H9 (cell line): ENCODE data around the gene IARS1. TPM values are rescaled to one million over a fixed set of nuclear protein-coding genes. Genes with fewer than 3 reads are reported as not detected.

Experiments used
- DNase-seq: peaks from one replicate; pipeline ENCODE4 v3.0.0-alpha.2; 2017
- H2AFZ ChIP-seq: one replicate; pipeline ENCODE4 v1.6.1; 2013; ENCODE audit warnings: mild to moderate bottlenecking, low read length, control low read depth, moderate library complexity
- H2AK5ac ChIP-seq: 2 replicates; pipeline ENCODE4 v1.6.1; 2013; ENCODE audit warnings: low read length, control low read depth, mixed read lengths; ENCODE audit not compliant: insufficient read length
- H2BK120ac ChIP-seq: one replicate; pipeline ENCODE4 v1.6.1; 2013; ENCODE audit warnings: low read depth, mild to moderate bottlenecking, low read length, control low read depth, inconsistent platforms; ENCODE audit not compliant: poor library complexity, severe bottlenecking
- H2BK12ac ChIP-seq: 2 replicates; pipeline ENCODE4 v1.6.1; 2013; ENCODE audit warnings: low read length, control low read depth, mixed read lengths, low read depth; ENCODE audit not compliant: insufficient read length
- H2BK15ac ChIP-seq: 2 replicates; pipeline ENCODE4 v1.6.1; 2013; ENCODE audit warnings: low read depth, low read length, control low read depth
- H2BK20ac ChIP-seq: one replicate; pipeline ENCODE4 v1.6.1; 2013; ENCODE audit warnings: low read depth, mild to moderate bottlenecking, low read length, control low read depth, inconsistent platforms; ENCODE audit not compliant: poor library complexity, severe bottlenecking
- H2BK5ac ChIP-seq: 2 replicates; pipeline ENCODE4 v1.6.1; 2013; ENCODE audit warnings: low read length, control low read depth, mixed read lengths; ENCODE audit not compliant: insufficient read length
- H3K14ac ChIP-seq: 2 replicates; pipeline ENCODE4 v1.6.1; 2013; ENCODE audit warnings: low read length, control low read depth; ENCODE audit not compliant: insufficient read depth
- H3K18ac ChIP-seq: 2 replicates; pipeline ENCODE4 v1.6.1; 2013; ENCODE audit warnings: low read depth, mild to moderate bottlenecking, mixed read lengths, low read length, control low read depth; ENCODE audit not compliant: insufficient read length
- H3K23ac ChIP-seq: 2 replicates; pipeline ENCODE4 v1.6.1; 2013; ENCODE audit warnings: low read length, control low read depth, mixed read lengths, low read depth; ENCODE audit not compliant: insufficient read length
- H3K23me2 ChIP-seq: 2 replicates; pipeline ENCODE4 v1.6.1; 2013; ENCODE audit warnings: low read depth, mild to moderate bottlenecking, mixed read lengths, low read length, control low read depth; ENCODE audit not compliant: insufficient read length, poor library complexity, severe bottlenecking
- H3K27ac ChIP-seq: 2 replicates; pipeline ENCODE4 v1.5.1; 2013; ENCODE audit warnings: low read length, control low read depth, mixed read lengths, low read depth; ENCODE audit not compliant: insufficient read length
- H3K27me3 ChIP-seq: 2 replicates; pipeline ENCODE4 v1.6.1; 2013; ENCODE audit warnings: low read length, control low read depth, inconsistent platforms; ENCODE audit not compliant: insufficient read depth
- H3K4ac ChIP-seq: 2 replicates; pipeline ENCODE4 v1.6.1; 2013; ENCODE audit warnings: low read depth, mild to moderate bottlenecking, control low read depth, inconsistent platforms, low read length, moderate library complexity
- H3K4me1 ChIP-seq: 2 replicates; pipeline ENCODE4 v1.6.1; 2013; ENCODE audit warnings: low read length, control low read depth, inconsistent platforms; ENCODE audit not compliant: insufficient read depth
- H3K4me2 ChIP-seq: 2 replicates; pipeline ENCODE4 v1.6.1; 2013; ENCODE audit warnings: low read length, control low read depth, mixed read lengths; ENCODE audit not compliant: insufficient read length, insufficient read depth
- H3K56ac ChIP-seq: 2 replicates; pipeline ENCODE4 v1.6.1; 2013; ENCODE audit warnings: low read depth, mild to moderate bottlenecking, mixed read lengths, low read length, control low read depth; ENCODE audit not compliant: insufficient read length
- H3K79me1 ChIP-seq: 2 replicates; pipeline ENCODE4 v1.6.1; 2013; ENCODE audit warnings: low read depth, mild to moderate bottlenecking, moderate library complexity, low read length, control low read depth, inconsistent platforms; ENCODE audit not compliant: insufficient read depth, poor library complexity, severe bottlenecking
- H3K79me2 ChIP-seq: 2 replicates; pipeline ENCODE4 v1.6.1; 2013; ENCODE audit warnings: low read length, control low read depth, inconsistent platforms; ENCODE audit not compliant: insufficient read depth
- H3K9ac ChIP-seq: 2 replicates; pipeline ENCODE4 v1.6.1; 2013; ENCODE audit warnings: low read length, control low read depth, mixed read lengths; ENCODE audit not compliant: insufficient read length; ENCODE audit errors: extremely low read depth
- H3K9me3 ChIP-seq: one replicate; pipeline ENCODE4 v1.6.1; 2013; ENCODE audit warnings: low read depth, low read length, inconsistent platforms; ENCODE audit not compliant: control insufficient read depth
- H3T11ph ChIP-seq: one replicate; pipeline ENCODE4 v1.6.1; 2013; ENCODE audit warnings: mild to moderate bottlenecking, low read length, control low read depth, inconsistent platforms
- H4K20me1 ChIP-seq: one replicate; pipeline ENCODE4 v1.6.1; 2013; ENCODE audit not compliant: control insufficient read depth, insufficient read length, insufficient read depth
- H4K5ac ChIP-seq: 2 replicates; pipeline ENCODE4 v1.6.1; 2013; ENCODE audit warnings: low read depth, mild to moderate bottlenecking, mixed read lengths, low read length, control low read depth; ENCODE audit not compliant: insufficient read length
- H4K8ac ChIP-seq: replicated peaks from 2 replicates; pipeline ENCODE4 v1.6.1; 2013; ENCODE audit warnings: low read length, control low read depth, mixed read lengths, low read depth; ENCODE audit not compliant: insufficient read length
- H4K91ac ChIP-seq: 2 replicates; pipeline ENCODE4 v1.6.1; 2013; ENCODE audit warnings: low read depth, mild to moderate bottlenecking, moderate library complexity, mixed read lengths, low read length, control low read depth; ENCODE audit not compliant: insufficient read length
- H3K27ac Mint-ChIP-seq, 3 experiments: 2 replicates in 2 of 3; 3 replicates in 1 of 3; pipeline ENCODE4 v1.8.0; 2020 to 2021; ENCODE audit warnings: mixed read lengths in 3 of 3, mild to moderate bottlenecking in 1 of 3, moderate library complexity in 1 of 3
- H3K27me3 Mint-ChIP-seq: 2 replicates; pipeline ENCODE4 v1.8.0; 2021; ENCODE audit warnings: low read depth, mild to moderate bottlenecking, moderate library complexity, mixed read lengths
- H3K36me3 Mint-ChIP-seq, 3 experiments: 2 replicates in 2 of 3; 3 replicates in 1 of 3; pipeline ENCODE4 v1.8.0; 2020 to 2021; ENCODE audit warnings: low read depth in 3 of 3, mixed read lengths in 3 of 3; ENCODE audit not compliant: insufficient read depth in 1 of 3
- H3K4me1 Mint-ChIP-seq, 2 experiments: 2 replicates each; pipeline ENCODE4 v1.8.0; 2020; ENCODE audit warnings: mixed read lengths in 2 of 2
- H3K4me3 Mint-ChIP-seq, 2 experiments: 2 replicates in 1 of 2; 3 replicates in 1 of 2; pipeline ENCODE4 v1.8.0; 2020 to 2021; ENCODE audit warnings: mild to moderate bottlenecking in 2 of 2, mixed read lengths in 2 of 2, moderate library complexity in 1 of 2
- H3K9me3 Mint-ChIP-seq, 2 experiments: 2 replicates in 1 of 2; 3 replicates in 1 of 2; pipeline ENCODE4 v1.8.0; 2020; ENCODE audit warnings: mild to moderate bottlenecking in 2 of 2, mixed read lengths in 2 of 2, moderate library complexity in 1 of 2
- CTCF ChIP-seq: fragments of 200-600 bp; sonication (generic); conservative IDR thresholded peaks from 3 replicates; pipeline ENCODE4 v1.8.0; 2021; ENCODE audit warnings: antibody characterized with exemption, mild to moderate bottlenecking
- WGBS: extraction: QIAGEN DNeasy Blood & Tissue Kit; methylation state at CpG from one replicate; pipeline ENCODE4 v1.1.7; 2013; ENCODE audit warnings: missing lambda C conversion rate, low lambda C conversion rate, mixed read lengths; ENCODE audit not compliant: insufficient read length; ENCODE audit errors: extremely low coverage; 5-methylcytosine and 5-hydroxymethylcytosine counted together
- total RNA-seq: library from RNA; stranded (reverse); gene quantifications from 2 replicates; pipeline ENCODE4 v1.2.1, GENCODE V29; 2021

Gene IARS1
- total RNA-seq, 1 experiment from 2014 or later = 234 TPM

DNA sequence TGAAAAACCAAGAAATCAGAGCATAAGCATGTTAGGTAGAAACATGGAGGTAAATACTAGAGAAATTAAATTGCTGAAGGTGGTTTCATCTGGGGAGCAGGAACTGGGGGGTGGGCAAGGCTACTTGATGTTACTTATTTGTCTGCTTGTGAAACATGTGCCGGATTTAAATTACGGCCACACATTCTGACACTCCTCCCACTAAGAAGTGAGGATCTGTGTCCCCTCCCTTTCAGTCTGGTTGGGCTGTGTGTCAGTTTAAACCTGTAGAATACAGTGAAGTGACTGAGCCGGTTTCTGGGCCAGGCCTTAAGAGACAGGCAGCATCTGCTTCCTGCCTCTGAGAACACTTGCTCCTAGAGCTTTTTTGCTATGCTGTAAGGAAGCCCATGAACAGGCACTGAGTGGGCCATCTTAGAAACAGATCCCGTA is 2.3 kb upstream of the IARS1 start:
- no peak overlapping the region for H2BK15ac ChIP-seq
- no peak overlapping the region for H2AFZ ChIP-seq
- H2AK5ac ChIP-seq = no peak overlapping the region
- H3K23ac ChIP-seq = no peak overlapping the region
- H3K4me2 ChIP-seq = no peak overlapping the region
- DNase-seq = no peak
- no peak overlapping the region for H3K18ac ChIP-seq
- H2BK12ac ChIP-seq = no peak overlapping the region
- no peak overlapping the region for H3K4ac ChIP-seq
- peaks cover 16% of the 10 kb centered on the region; the same call in 1 of the 2 replicates for H3K79me2 ChIP-seq
- H3K56ac ChIP-seq = no peak overlapping the region
- H3K4me1 Mint-ChIP-seq = peaks cover 15 to 17% of the 10 kb centered on the region in 2 experiments
- H4K5ac ChIP-seq = no peak overlapping the region
- H2BK120ac ChIP-seq = no peak overlapping the region
- H3K9me3 ChIP-seq = no peaks in the 10 kb centered on the region
- no peaks in the 10 kb centered on the region for H3K79me1 ChIP-seq
- no peaks in the 10 kb centered on the region for H3K27me3 Mint-ChIP-seq
- no peak overlapping the region for H2BK20ac ChIP-seq
- H3K27me3 ChIP-seq = no peaks in the 10 kb centered on the region
- H3K36me3 Mint-ChIP-seq = peaks cover 23 to 58% (median 41%) of the 10 kb centered on the region in 3 experiments; a peak in 6 of 7 replicates
- no peak overlapping the region for H4K8ac ChIP-seq
- no peaks in the 10 kb centered on the region for H4K20me1 ChIP-seq
- H3T11ph ChIP-seq = no peak overlapping the region
- H3K9ac ChIP-seq = no peak overlapping the region
- H3K27ac Mint-ChIP-seq = peak overlapping the region in 1 of 3 experiments; percentile 90; a peak in 3 of 7 replicates
- no peak overlapping the region for H3K4me3 Mint-ChIP-seq
- H4K91ac ChIP-seq = no peak overlapping the region
- no peak for TF ChIP-seq CTCF
- H2BK5ac ChIP-seq = no peak overlapping the region
- H3K27ac ChIP-seq = no peak overlapping the region
- H3K9me3 Mint-ChIP-seq = no peaks in the 10 kb centered on the region
- H3K4me1 ChIP-seq = no peaks in the 10 kb centered on the region
- WGBS = no CpG with 5 or more reads among the region's 4 CpGs
- no peaks in the 10 kb centered on the region for H3K23me2 ChIP-seq
- H3K14ac ChIP-seq = no peak overlapping the region
